Forelimb muscle (tissue), 1 donor: ENCODE results near the gene ADAM11. TPM values are rescaled to one million over a fixed set of nuclear protein-coding genes. Genes with fewer than 3 reads are reported as not detected.

Experiments used
- DNase-seq: peaks from one replicate; pipeline ENCODE4 v3.0.0-alpha.2; 2013; ENCODE audit warnings: low read depth
- polyA plus RNA-seq: library from polyadenylated mRNA; unstranded; fragments of 120-200 nt; gene quantifications from one replicate; pipeline ENCODE4 v1.2.1, GENCODE V29; 2013; ENCODE audit not compliant: insufficient read length

Gene ADAM11
- polyA plus RNA-seq, 1 donor, result 1.8 TPM

DNA sequence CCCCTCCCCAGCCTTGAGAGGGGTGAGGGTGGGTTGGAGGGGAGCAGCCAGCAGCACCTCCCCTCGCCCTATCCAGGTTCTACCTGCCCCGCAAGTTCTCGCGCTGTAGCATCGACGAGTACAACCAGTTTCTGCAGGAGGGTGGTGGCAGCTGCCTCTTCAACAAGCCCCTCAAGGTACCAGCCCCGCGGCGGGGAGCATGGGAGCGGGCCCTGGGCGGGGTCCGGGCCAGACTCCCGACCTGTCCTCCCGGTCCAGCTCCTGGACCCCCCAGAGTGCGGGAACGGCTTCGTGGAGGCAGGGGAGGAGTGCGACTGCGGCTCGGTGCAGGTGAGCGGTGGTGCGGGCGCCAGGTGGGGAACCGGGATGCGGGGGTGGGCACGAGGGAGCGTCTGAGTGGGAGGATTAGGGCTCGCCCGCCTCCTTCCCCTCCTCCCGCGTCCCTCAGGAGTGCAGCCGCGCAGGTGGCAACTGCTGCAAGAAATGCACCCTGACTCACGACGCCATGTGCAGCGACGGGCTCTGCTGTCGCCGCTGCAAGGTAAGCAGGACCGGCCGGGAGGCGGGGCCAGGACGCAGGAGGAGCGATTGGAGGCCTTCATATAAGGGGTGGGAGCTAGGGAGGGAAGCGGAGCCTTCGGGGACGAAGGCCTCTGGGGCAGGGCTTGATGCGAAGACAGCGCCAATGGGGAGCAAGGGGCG lies 16.5 kb downstream of the ADAM11 start:
- no peak for DNase-seq

DNA sequence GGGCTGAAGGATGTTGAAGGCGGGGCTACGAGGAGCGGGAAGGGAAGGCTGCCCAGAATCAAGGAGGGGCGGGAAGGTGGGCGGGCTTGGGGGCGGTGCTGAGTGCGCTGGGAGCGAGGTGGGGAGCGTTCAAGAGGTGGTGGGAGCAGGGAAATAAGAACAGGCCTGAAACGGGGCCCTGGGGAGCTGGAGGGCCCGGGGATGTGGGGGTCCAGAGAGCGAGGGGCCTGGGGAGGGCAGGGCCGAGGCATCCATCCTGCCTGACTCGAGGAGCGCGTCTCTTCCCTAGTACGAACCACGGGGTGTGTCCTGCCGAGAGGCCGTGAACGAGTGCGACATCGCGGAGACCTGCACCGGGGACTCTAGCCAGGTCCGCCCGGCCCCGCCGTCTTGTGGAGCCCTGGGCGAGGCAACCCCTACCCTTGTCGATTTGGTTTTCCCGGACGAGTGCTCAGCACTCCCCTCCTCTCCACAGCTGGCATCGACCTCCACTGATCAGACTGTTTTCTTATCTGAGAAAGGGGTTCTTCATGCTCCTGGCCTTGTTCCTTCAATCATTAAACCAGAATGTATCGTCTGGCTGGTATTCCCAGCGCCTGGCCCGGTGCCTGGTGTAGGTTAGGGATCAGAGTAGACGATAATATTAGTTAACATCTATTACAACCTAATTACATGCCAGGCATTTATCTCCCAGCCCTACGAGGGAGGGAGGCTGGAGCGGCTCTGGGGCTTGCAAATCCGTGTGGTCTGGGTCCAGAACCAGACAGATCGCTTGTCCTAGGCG lies 17.2 kb downstream of the ADAM11 start:
- DNase-seq, result peak; percentile 77

DNA sequence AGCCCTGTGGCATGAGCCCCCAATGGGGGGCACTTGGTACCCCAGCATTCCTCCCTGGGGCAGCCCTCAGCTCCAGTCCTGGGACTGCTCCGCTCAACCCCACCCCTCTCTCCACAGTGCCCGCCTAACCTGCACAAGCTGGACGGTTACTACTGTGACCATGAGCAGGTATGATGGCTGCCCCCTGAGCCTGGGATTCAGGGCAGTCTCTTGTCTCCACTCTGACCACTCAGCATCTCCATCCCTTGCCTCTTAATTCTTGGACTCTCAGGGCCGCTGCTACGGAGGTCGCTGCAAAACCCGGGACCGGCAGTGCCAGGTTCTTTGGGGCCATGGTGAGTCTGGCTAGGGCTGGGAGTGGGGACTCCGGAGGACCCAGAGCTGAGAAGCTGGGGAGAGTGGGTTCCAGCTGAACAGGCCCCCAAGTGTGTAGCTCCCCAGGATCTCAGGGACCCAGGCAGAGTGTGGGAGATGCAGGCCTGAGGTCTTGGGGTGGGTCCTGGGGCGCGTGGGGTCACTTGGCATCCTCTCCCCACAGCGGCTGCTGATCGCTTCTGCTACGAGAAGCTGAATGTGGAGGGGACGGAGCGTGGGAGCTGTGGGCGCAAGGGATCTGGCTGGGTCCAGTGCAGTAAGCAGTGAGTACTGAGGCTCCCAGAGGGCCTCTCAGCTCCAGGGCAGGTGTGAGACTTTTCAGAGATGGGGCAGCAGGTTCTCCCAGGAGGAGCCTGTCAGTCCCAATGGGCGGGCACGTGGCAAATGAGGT lies 18.0 kb downstream of the ADAM11 start:
- no peak for DNase-seq

DNA sequence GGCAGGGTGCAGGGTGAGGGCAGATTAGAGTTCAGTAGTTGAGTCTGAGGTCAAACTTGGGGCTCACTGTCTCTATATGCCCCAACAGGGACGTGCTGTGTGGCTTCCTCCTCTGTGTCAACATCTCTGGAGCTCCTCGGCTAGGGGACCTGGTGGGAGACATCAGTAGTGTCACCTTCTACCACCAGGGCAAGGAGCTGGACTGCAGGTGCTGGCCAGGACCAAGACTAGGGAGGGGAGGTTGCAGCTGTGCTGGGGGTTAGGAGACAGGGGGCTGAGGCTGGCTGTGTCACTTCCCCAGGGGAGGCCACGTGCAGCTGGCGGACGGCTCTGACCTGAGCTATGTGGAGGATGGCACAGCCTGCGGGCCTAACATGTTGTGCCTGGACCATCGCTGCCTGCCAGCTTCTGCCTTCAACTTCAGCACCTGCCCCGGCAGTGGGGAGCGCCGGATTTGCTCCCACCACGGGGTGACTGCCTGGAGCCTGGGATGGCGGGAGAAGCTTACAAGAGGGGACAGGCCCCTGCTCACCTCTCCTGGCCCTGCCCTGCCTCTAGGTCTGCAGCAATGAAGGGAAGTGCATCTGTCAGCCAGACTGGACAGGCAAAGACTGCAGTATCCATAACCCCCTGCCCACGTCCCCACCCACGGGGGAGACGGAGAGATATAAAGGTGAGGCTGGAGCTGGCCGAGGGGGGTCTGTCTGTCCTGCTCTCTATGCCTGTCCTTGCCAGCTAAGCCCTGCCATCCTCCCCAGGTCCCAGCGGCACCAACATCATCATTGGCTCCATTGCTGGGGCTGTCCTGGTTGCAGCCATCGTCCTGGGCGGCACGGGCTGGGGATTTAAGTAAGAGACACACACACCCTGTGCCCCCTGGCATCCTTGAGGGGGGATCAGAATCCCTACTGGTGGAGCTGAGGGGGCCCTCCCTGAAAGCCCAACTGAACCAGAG lies 18.9 kb downstream of the ADAM11 start:
- DNase-seq, result no peak

DNA sequence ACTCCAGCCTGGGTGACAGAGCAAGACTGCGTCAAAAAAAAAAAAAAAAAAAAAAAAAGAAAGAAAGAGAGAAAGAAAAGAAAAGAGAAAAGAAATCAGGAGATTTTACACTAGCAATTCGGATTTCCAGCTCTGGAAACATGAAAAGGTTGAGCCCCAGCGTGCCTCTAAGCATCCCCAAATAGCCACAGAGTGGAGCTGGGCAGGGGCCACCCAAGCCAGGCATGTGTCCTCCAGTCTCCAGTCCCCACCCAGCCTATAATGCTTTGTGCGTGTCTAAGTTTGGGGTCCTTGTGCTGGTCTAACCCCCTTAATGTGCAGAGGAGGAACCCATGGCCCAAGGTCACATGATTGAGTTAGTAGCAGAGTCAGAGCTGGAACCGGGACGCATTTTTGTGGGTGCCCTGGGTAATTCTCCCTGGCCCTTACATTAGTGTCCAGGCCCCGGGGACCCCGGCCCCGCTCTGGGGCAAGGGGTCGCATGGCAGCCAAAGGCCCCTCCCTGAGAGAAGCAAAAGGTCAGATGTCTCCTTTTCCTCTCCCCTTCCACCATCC lies 19.9 kb downstream of the ADAM11 start:
- DNase-seq, result no peak

DNA sequence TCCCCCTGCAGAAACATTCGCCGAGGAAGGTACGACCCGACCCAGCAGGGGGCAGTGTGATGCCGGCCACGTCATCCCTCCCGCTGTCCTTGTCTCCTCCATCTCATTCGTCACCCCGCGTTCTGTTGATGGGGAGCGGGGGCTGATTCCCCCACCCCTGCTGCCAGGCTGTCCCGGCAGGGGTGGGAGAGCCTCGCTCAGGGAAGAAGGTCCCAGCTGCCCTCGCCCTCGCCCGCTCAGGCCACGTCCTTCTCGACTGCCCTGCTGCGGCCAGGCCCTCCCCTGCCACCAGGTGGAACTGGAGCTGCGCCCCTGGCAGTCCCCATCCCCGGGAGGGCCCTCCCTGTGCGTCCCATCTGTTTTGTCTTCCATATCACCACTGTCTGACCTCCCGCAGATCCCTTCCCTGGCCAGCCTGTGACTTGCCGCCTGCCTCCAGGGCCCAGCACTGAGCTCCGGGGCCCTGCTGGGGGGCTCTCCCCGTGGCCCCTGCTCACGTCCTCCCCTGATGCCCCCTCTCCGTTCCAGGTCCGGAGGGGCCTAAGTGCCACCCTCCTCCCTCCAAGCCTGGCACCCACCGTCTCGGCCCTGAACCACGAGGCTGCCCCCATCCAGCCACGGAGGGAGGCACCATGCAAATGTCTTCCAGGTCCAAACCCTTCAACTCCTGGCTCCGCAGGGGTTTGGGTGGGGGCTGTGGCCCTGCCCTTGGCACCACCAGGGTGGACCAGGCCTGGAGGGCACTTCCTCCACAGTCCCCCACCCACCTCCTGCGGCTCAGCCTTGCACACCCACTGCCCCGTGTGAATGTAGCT lies 20.6 kb downstream of the ADAM11 start:
- DNase-seq, result no peak

DNA sequence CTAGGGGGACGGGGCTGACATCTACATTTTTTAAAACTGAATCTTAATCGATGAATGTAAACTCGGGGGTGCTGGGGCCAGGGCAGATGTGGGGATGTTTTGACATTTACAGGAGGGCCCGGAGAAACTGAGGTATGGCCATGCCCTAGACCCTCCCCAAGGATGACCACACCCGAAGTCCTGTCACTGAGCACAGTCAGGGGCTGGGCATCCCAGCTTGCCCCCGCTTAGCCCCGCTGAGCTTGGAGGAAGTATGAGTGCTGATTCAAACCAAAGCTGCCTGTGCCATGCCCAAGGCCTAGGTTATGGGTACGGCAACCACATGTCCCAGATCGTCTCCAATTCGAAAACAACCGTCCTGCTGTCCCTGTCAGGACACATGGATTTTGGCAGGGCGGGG lies 21.4 kb downstream of the ADAM11 start:
- no peak for DNase-seq

DNA sequence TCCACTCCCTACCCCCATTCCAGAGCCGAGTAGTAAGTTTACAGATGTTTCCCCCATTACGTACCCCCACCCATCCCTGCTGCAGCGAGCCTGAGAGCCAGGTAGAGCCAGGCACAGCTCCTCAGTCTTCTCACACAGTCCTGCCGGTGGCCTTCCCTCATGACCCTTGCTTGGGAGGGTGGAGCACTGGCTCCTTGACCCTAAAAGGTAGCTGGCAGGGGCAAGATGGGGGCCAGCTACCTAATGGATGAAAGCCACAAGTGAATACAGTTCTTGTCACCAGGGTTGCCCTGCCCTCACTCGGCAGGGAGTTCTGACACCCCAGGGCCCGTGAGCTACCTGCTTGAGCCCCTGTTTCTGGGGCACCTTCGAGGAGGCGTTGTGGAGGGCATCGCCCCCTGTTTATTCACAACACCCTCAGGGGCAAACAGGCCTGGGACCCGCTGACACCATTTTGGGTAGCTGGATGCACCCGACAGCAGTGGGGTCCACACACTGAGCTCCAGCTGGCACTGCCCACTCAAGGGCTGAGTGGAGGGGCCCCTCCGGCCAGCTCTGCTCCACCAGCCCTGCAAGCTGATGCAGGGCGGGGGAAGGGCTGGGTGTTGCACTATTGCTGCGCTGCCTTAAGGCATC lies 22.2 kb downstream of the ADAM11 start:
- no peak for DNase-seq

DNA sequence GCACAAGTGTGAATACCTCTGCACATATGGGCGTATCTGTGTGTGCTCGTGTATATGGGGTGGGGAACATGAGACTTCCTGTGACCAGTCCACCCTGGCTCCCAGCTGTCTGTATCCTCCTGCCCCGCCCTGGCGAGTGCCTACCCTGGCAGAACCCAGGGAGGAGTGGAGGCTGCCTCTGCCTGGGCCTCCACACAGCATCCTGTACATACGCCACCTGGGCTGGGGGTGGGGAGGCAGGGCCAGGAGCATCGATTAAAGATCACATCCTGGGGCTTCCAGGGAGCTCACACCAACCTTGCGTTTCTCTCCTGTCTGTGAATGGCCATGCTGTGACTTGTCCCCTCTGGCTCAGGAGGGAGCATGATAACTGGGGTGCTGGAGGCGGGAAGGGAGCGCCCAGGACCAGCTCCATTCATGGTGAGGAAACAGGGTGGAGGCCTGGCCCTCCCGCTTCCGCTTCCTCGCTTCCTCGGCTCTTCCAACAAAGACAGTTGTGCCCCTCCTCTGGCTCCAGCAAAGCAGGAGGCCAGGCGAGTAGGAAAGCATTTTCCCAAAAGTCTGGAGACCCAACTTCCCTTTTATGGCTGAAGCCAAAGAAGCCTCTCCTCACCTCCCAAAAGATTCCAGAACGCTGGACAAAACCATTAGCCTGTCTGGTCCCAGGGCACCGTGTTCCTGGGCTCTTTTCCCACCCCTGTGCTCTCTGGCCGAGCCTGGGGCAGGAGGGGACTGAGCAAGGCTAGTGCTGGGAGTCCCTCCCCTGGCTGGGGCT lies 22.9 kb downstream of the ADAM11 start:
- DNase-seq, result no peak

DNA sequence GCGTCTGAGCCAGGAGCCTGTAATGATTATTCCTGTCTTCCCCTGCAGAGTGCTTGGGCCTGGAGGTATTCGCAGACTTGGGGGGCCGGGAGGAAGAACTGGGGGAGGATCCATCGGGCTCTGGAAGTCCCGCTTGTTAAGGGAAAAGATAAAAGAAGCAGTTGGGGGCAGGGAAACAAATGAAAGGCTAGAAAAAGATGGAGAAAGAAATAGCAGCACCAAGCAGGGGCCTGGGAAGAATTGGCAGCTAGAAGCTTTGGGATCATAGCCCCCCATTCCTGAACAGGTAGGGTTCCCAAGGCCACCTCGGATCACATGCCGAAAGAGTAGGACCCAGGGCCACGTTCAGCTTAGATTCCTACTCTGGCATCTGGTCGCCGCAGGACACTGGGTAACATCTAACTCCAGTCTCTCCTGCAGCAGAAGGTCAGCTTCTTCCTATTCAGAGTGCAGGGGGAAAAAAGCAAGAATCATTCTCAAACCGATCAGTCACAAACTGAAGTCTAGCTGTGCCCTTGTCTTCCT lies 23.6 kb downstream of the ADAM11 start:
- no peak for DNase-seq

DNA sequence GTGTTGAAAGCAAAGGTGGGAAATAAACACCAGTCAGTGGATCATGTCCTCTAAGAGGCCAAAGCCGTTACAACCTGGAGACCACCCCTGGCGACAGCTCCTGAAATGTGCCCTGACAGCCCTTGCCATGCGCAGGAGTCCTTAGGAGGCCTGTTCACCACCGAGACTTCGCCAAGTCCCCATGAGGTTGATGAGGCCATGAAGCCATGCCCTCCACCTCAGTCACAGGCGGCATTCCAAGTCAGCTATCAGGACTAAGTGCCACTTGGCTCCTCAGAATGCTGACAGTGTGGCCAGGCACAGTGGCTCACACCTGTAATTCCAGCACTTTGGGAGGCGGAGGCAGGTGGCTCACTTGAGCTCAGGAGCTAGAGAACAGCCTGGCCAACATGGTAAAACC lies 27.1 kb downstream of the ADAM11 start:
- DNase-seq, result no peak

DNA sequence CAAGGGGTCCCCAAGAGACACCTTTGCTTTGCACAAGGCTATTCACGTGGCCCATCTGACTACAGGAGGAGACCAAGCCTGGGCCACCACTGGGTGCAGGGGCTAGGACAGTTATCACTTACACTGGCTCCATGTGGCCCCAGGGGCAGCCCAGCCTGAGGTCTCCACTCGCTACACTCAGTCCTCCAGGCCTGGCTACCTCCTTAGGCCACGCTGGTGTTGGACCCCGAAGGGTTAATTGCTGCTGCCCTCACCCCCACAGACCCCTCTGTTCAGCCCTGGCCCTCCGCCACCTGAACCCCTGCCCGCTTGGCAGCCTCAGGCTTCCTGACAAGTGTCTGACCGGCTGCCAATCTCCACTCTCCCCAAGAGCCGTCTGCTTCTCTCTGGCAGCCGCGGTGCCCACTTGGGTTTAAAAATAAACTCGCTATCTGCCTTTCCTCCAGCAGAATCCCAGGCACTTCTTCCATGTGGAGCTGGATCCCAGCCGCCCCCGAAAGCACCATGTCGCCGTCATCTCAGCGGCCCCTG lies 27.8 kb downstream of the ADAM11 start:
- DNase-seq, result no peak

DNA sequence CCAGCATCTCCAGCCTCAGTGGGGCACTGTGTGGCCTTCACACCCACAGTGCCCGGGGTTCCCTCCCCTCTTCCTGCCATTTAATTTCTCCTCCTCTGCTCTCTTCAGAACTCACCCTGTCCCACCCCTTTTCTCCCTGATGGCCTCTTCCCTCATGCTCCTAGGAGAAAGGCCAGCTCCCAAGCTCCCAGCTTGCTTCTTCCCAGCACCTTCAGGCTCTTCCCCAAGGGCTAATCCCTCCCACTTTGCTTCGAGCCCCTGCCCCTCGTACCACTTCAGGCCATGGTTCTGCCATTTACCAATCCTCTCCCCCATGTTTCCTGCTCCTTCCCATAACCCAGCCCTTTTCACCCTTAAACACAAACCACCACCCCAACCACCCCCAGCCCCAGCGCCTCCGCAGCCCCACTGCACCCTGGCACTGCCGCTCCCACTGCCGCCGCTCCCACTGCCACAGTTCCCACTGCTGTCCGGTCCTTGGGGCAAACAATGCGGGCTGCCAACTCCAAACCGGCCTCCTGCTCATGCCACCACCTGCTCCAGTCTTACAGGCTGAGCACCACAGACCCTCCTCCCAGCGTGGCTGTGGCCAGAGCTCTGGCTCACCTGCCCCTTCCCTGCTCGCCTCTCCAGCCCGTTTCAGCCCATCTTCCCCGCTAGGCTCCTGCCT lies 28.6 kb downstream of the ADAM11 start:
- no peak for DNase-seq

DNA sequence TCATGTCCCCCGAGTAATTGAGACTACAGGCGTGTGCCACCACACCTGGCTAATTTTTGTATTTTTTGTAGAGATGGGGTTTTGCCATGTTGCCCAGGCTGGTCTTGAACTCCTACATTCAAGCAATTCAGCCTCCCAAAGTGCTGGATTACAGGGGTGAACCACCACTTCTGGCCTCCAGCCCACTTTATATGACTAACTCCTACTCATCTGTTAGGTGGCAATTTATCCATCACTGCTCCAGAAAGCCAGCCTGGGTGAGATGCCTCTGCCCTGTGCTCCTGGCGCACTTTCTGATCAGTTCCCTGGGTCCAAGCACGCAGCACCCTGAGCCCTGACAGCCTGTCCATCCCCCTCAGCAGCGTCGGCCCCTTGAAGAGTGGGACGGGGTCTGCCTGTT lies 29.4 kb downstream of the ADAM11 start:
- DNase-seq, result no peak

DNA sequence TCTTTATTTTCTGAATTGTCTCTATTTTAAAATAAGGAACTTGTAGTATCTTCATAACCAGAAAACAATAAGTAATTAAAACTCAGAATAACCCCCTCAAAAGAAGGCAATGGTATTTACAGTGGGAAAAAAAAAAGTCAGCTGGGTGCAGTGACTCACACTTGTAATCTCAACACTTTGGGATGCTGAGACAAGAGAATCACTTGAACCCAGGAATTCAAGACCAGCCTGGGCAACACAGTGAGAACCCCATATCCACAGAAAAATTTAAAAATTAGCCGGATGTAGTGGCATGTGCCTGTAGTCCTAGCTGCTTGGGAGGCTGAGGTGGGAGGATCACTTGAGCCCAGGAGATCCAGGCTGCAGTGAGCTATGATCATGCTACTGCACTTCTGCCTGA lies 33.5 kb downstream of the ADAM11 start:
- no peak for DNase-seq

DNA sequence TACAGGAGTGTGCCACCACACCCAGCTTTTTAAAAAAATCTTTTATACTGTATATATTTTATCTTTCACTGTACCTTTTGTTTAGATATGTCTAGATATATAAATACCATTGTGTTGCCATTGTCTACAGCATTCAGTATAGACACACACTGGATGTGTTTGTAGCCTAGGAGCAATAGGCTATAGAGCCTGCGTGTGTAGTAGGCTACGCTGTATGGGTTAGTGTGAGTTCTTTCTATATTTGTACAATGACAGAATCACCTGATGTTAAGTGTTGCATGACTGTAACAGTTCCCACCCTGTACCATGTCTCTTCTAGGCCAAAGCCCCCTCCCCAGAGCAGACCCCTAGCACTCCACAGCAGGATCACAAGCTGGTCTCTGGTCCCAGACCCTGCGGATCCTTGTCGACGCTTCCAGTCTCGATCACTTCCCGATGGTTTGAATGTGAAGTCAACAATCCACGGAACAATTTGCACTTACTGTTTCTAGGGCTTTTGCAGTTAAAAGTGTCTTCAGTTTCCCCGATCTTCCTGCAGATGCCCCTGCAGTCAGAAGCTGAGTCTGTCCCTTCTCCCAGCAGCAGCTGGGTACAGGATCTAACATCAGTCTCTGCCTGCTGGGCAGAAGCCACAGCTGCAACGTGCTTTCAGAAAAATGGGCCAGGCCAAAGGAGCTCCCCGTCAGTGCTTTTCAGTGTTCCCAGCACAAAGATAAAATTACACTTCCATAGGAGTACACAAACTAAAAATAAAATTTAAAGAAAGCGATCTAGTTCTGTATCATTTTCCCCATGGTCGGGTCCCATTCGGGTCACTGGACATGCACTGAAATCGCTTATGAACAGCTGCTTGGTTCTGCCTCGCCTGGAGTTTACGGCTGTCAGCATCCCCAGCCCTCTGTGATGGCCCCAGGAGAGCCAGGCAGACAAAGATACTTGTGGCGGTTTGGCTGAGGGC lies 35.4 kb downstream of the ADAM11 start:
- DNase-seq, result no peak
